Fibroblast of mammary gland (primary cell): ENCODE results near the gene IL3.

Experiments used
- DNase-seq: peaks from one replicate; pipeline ENCODE4 v3.0.0-alpha.2; 2010; ENCODE audit warnings: low read depth
- H3K4me3 ChIP-seq: 2 replicates; pipeline ENCODE4 v1.5.1; 2011; ENCODE audit warnings: low read depth, mild to moderate bottlenecking, low read length, moderate library complexity; ENCODE audit not compliant: control insufficient read depth
- CTCF ChIP-seq: conservative IDR thresholded peaks from 2 replicates; pipeline ENCODE4 v1.5.1; 2011; ENCODE audit warnings: low read depth, low read length, inconsistent platforms; ENCODE audit not compliant: control insufficient read depth, insufficient read depth

IL3 gene

GRCh38 chr5:132101385-132101880 is 41.0 kb downstream of the IL3 start:
- DNase-seq, result no peak
- H3K4me3 ChIP-seq, result no peak overlapping the region
- no peak for TF ChIP-seq CTCF

- no peak overlapping the region for H3K4me3 ChIP-seq
- DNase-seq, result no peak
- TF ChIP-seq CTCF, result no peak
Observed at GRCh38 chr5:132102101-132102701, 41.7 kb downstream of the IL3 start.

GRCh38 chr5:132102944-132103331 is 42.5 kb downstream of the IL3 start:
- no peak for DNase-seq

GRCh38 chr5:132103332-132103951 is 43.0 kb downstream of the IL3 start:
- no peak overlapping the region for H3K4me3 ChIP-seq
- no peak for TF ChIP-seq CTCF
- peak; percentile 96 for DNase-seq

More at GRCh38 chr5:132102944-132103331, 42.5 kb downstream of the IL3 start:
- H3K4me3 ChIP-seq, result no peak overlapping the region
- no peak for TF ChIP-seq CTCF

- no peak overlapping the region for H3K4me3 ChIP-seq
- peak; percentile 25 for DNase-seq
- TF ChIP-seq CTCF, result no peak
Observed at GRCh38 chr5:132103969-132104391, 43.5 kb downstream of the IL3 start.

GRCh38 chr5:132104556-132104955 is 44.1 kb downstream of the IL3 start:
- no peak overlapping the region for H3K4me3 ChIP-seq
- TF ChIP-seq CTCF, result no peak
- DNase-seq, result peak; percentile 79
